Natural killer cell (primary cell): ENCODE results near the gene TMEM62. TPM values are rescaled to one million over a fixed set of nuclear protein-coding genes. Genes with fewer than 3 reads are reported as not detected.
"Not testable (repeated sequence)": the region's sequence is repeated elsewhere in the genome, so short reads cannot be mapped to it uniquely, and the experiment has no call there.

Experiments used
- ATAC-seq, 3 donors: fragments of 150-1000 bp in 2 of 3; fragments of 200-7000 bp in 1 of 3; cut with Tn5 transposase; 1 replicate in 1 of 3; 2 replicates in 2 of 3; pipeline ENCODE4 v1.10.0; 2021; ENCODE audit warnings: mild to moderate bottlenecking in 2 of 3, moderate library complexity in 2 of 3
- DNase-seq, 2 donors: peaks; one replicate each; pipeline versions ENCODE4 v3.0.0 to v3.0.0-alpha.2; 2013 to 2021; ENCODE audit warnings: mixed read lengths in 1 of 2
- H3K27ac ChIP-seq: one replicate; pipeline ENCODE4 v1.5.1; 2013; ENCODE audit warnings: mild to moderate bottlenecking, low read length
- H3K27me3 ChIP-seq: one replicate; pipeline ENCODE4 v1.6.1; 2013; ENCODE audit warnings: low read length; ENCODE audit not compliant: control insufficient read depth, insufficient read depth
- H3K36me3 ChIP-seq: one replicate; pipeline ENCODE4 v1.6.1; 2013; ENCODE audit warnings: low read length; ENCODE audit not compliant: control insufficient read depth, insufficient read depth
- H3K4me1 ChIP-seq: one replicate; pipeline ENCODE4 v1.6.1; 2013; ENCODE audit warnings: low read length; ENCODE audit not compliant: control insufficient read depth, insufficient read depth
- H3K4me3 ChIP-seq: one replicate; pipeline ENCODE4 v1.5.1; 2013; ENCODE audit warnings: low read length
- H3K9me3 ChIP-seq: one replicate; pipeline ENCODE4 v1.6.1; 2013; ENCODE audit warnings: low read length; ENCODE audit not compliant: control insufficient read depth, insufficient read depth
- H3K27ac Mint-ChIP-seq, 2 donors: one replicate each; pipeline ENCODE4 v1.8.0; 2022; ENCODE audit warnings: mild to moderate bottlenecking in 2 of 2, mixed read lengths in 2 of 2, moderate library complexity in 1 of 2
- H3K27me3 Mint-ChIP-seq, 2 donors: one replicate each; pipeline ENCODE4 v1.8.0; 2022; ENCODE audit warnings: low read depth in 2 of 2, mixed read lengths in 2 of 2
- H3K36me3 Mint-ChIP-seq: one replicate; pipeline ENCODE4 v1.8.0; 2022; ENCODE audit warnings: mixed read lengths
- H3K4me1 Mint-ChIP-seq, 2 donors: one replicate each; pipeline ENCODE4 v1.8.0; 2022; ENCODE audit warnings: mixed read lengths in 2 of 2
- H3K4me3 Mint-ChIP-seq: one replicate; pipeline ENCODE4 v1.8.0; 2022; ENCODE audit warnings: mild to moderate bottlenecking, moderate library complexity, mixed read lengths
- H3K9me3 Mint-ChIP-seq, 2 donors: one replicate each; pipeline ENCODE4 v1.8.0; 2022; ENCODE audit warnings: mixed read lengths in 2 of 2
- CTCF ChIP-seq: fragments of 200-600 bp; IDR thresholded peaks from one replicate; pipeline ENCODE4 v1.8.0; 2022; ENCODE audit warnings: antibody characterized with exemption
- WGBS: methylation state at CpG from one replicate; pipeline ENCODE4 v1.1.7; 2013; ENCODE audit warnings: missing lambda C conversion rate; ENCODE audit not compliant: insufficient coverage; 5-methylcytosine and 5-hydroxymethylcytosine counted together
- intact Hi-C: fragments of 100-400 bp; cut with micrococcal nuclease; formaldehyde crosslinking; loops from one replicate; pipeline ENCODE4 v1.14.2; 2022
- total RNA-seq, 4 donors: library from RNA; stranded (reverse); fragments of 120-200 nt in 1 of 4; gene quantifications; one replicate each; pipeline versions ENCODE4 v1.2.3 to v1.2.4, GENCODE V29; 2013 to 2022

Gene TMEM62
- total RNA-seq, 3 donors from 2014 or later (not counting 1 experiment from before 2014, with no cell fraction given): 39.4 to 43.8 (median 40.8) TPM

GRCh38 chr15:43220991-43221403, 87.6 kb downstream of the TMEM62 start, which contains the start of gene EPB42:
TSS of gene EPB42 (minus strand) at chr15:43221018. CDS start at chr15:43220825, 193 bp downstream.
- Histone ChIP-seq H3K4me1 (peaks cover 16% of the 10 kb centered on the region), H3K9me3 (no peaks in the 10 kb centered on the region), H3K36me3 (no peaks in the 10 kb centered on the region), H3K4me3 (no peak within 1 kb of the TSS), H3K27me3 (no peaks in the 10 kb centered on the region), H3K27ac (no peak within 1 kb of the TSS)
- intact Hi-C loops: no loop called here
- no peaks in the 10 kb centered on the region for H3K9me3 Mint-ChIP-seq
- H3K4me3 Mint-ChIP-seq: peak within 1 kb of the TSS; percentile 2
- ATAC-seq: no peak
- peak within 1 kb of the TSS; percentile 43 to 81 for H3K27ac Mint-ChIP-seq
- H3K36me3 Mint-ChIP-seq: no peaks in the 10 kb centered on the region
- 62% methylated on average over 2 of the region's 3 CpGs for WGBS
- DNase-seq: no peak
- H3K4me1 Mint-ChIP-seq: peaks cover 20 to 27% of the 10 kb centered on the region in 2 donors
- H3K27me3 Mint-ChIP-seq: peaks cover 7 to 11% of the 10 kb centered on the region in 2 donors
- TF ChIP-seq CTCF: no peak

GRCh38 chr15:43221422-43221821, 88.0 kb downstream of the TMEM62 start:
- ATAC-seq: no peak
- no peaks in the 10 kb centered on the region for H3K36me3 Mint-ChIP-seq
- H3K4me3 Mint-ChIP-seq: no peak overlapping the region
- Histone ChIP-seq H3K27me3 (no peaks in the 10 kb centered on the region), H3K27ac (no peak overlapping the region), H3K9me3 (no peaks in the 10 kb centered on the region), H3K4me1 (peaks cover 16% of the 10 kb centered on the region), H3K4me3 (no peak overlapping the region), H3K36me3 (no peaks in the 10 kb centered on the region)
- WGBS: no CpG with 5 or more reads among the region's 1 CpG
- H3K9me3 Mint-ChIP-seq: no peaks in the 10 kb centered on the region
- H3K4me1 Mint-ChIP-seq: peaks cover 21 to 29% of the 10 kb centered on the region in 2 donors
- H3K27ac Mint-ChIP-seq: no peak overlapping the region
- no peak for DNase-seq
- peaks cover 7 to 11% of the 10 kb centered on the region in 2 donors for H3K27me3 Mint-ChIP-seq
- no peak for TF ChIP-seq CTCF
- intact Hi-C loops: no loop called here

- H3K4me1 ChIP-seq: peaks cover 7% of the 10 kb centered on the region
- H3K4me3 Mint-ChIP-seq: peak overlapping the region; percentile 70
- no peaks in the 10 kb centered on the region for H3K9me3 Mint-ChIP-seq
- intact Hi-C loops: loop anchor here (1.0 kb wide), 1 partner anchor 60 kb away; no protein-coding TSS in a partner anchor
- TF ChIP-seq CTCF: peak; percentile 67
- no peak overlapping the region for H3K4me3 ChIP-seq
- peaks cover 16 to 18% of the 10 kb centered on the region in 2 donors for H3K4me1 Mint-ChIP-seq
- peak in 1 of 2 donors; percentile 79 for DNase-seq
- no peak overlapping the region for H3K27ac ChIP-seq
- H3K27me3 Mint-ChIP-seq: peaks cover 7 to 11% of the 10 kb centered on the region in 2 donors
- WGBS: 40% methylated on average over 16 of the region's 16 CpGs
- no peaks in the 10 kb centered on the region for H3K9me3 ChIP-seq
- no peaks in the 10 kb centered on the region for H3K36me3 ChIP-seq
- H3K36me3 Mint-ChIP-seq: no peaks in the 10 kb centered on the region
- ATAC-seq: peak; percentile 77 to 87 (median 84)
- H3K27ac Mint-ChIP-seq: peak overlapping the region in 1 of 2 donors; percentile 78
- H3K27me3 ChIP-seq: no peaks in the 10 kb centered on the region
Measured at GRCh38 chr15:43225201-43225949, 92.0 kb downstream of the TMEM62 start.

- Mint-ChIP-seq H3K4me1 (peaks cover 12 to 14% of the 10 kb centered on the region in 2 donors), H3K4me3 (peak overlapping the region; percentile 70), H3K27me3 (peaks cover 7 to 11% of the 10 kb centered on the region in 2 donors), H3K27ac (peak overlapping the region in 1 of 2 donors; percentile 78)
- H3K9me3 Mint-ChIP-seq, DNase-seq, H3K36me3 Mint-ChIP-seq, H3K9me3 ChIP-seq, ATAC-seq, H3K27me3 ChIP-seq, H3K4me3 ChIP-seq, H3K36me3 ChIP-seq, H3K27ac ChIP-seq, H3K4me1 ChIP-seq: not testable (repeated sequence)
- 43% methylated on average over 12 of the region's 12 CpGs for WGBS
- intact Hi-C loops: loop anchor here (1.0 kb wide), 1 partner anchor 59 kb away; no protein-coding TSS in a partner anchor
Measured at GRCh38 chr15:43225950-43226255, 92.5 kb downstream of the TMEM62 start.
